ENCODE results near the gene PRKAR1A. TPM values are rescaled to one million over a fixed set of nuclear protein-coding genes. Genes with fewer than 3 reads are reported as not detected.

PRKAR1A gene
- total and polyA plus RNA-seq, 2 of the 8 experiments (the other 6 are each of a cell fraction or from before 2014, with no cell fraction given), result 39.3 to 149 TPM

GRCh38 chr17:68562736-68563135 lies 50.5 kb downstream of the PRKAR1A start:
- Histone ChIP-seq H3K4me1 (replicated peaks in 1 of 4; ENCODE audit: control insufficient read depth in 3 of 4, insufficient read depth in 4 of 4, low read length in 3 of 4) (no peaks in the 10 kb centered on the region), H3K79me1 (ENCODE audit: low read depth, low read length) (no peaks in the 10 kb centered on the region), H3K79me2 (ENCODE audit: control insufficient read depth in 1 of 2, insufficient read depth in 2 of 2, low read length in 2 of 2) (no peaks in the 10 kb centered on the region), H3K27ac (ENCODE audit: low read depth, low read length) (no peak overlapping the region), H3K27me3 (replicated peaks in 1 of 4; ENCODE audit: control insufficient read depth in 3 of 4, extremely low read depth in 1 of 4, insufficient read depth in 3 of 4, low read length in 3 of 4) (no peaks in the 10 kb centered on the region), H3K9ac (replicated peaks in 1 of 4; ENCODE audit: extremely low read depth in 1 of 4, low read depth in 3 of 4, low read length in 3 of 4) (no peak overlapping the region), H4K8ac (ENCODE audit: extremely low read depth, insufficient read depth, low read length) (no peak overlapping the region), H3K23me2 (ENCODE audit: low read depth, low read length) (no peaks in the 10 kb centered on the region), H2BK120ac (replicated peaks; ENCODE audit: low read depth, low read length) (no peak overlapping the region), H3K18ac (ENCODE audit: extremely low read depth, low read length) (no peak overlapping the region), H3K4ac (replicated peaks; ENCODE audit: insufficient read length, low read depth, low read length) (no peak overlapping the region), H3K4me2 (ENCODE audit: insufficient read depth in 1 of 2, low read depth in 2 of 2, low read length in 2 of 2) (no peak overlapping the region), H2BK15ac (ENCODE audit: low read length) (no peak overlapping the region), H2BK5ac (ENCODE audit: low read depth, low read length) (no peak overlapping the region), H3K56ac (replicated peaks; ENCODE audit: insufficient read length, low read depth, low read length) (no peak overlapping the region), H3K9me3 (ENCODE audit: insufficient read depth in 2 of 2, low read depth in 1 of 2, low read length in 1 of 2) (no peaks in the 10 kb centered on the region), H3K23ac (ENCODE audit: insufficient read length) (no peak overlapping the region), H3K14ac (ENCODE audit: insufficient read length) (no peak overlapping the region), H2BK12ac (ENCODE audit: low read depth, low read length) (no peak overlapping the region), H2AK5ac (ENCODE audit: low read depth, low read length) (no peak overlapping the region), H2AFZ (ENCODE audit: low read length) (no peak overlapping the region), H3K4me3 (ENCODE audit: extremely low read depth in 1 of 4, insufficient read depth in 2 of 4, low read depth in 3 of 4, low read length in 4 of 4) (no peak overlapping the region), H4K91ac (replicated peaks; ENCODE audit: insufficient read length, low read length) (no peak overlapping the region), H4K20me1 (replicated peaks in 1 of 2; ENCODE audit: control insufficient read depth in 1 of 2, insufficient read depth in 2 of 2, low read length in 2 of 2) (no peaks in the 10 kb centered on the region), H4K5ac (ENCODE audit: insufficient read length, low read depth, low read length) (no peak overlapping the region), H2BK20ac (ENCODE audit: low read length) (no peak overlapping the region), H3K36me3 (ENCODE audit: control insufficient read depth in 2 of 4, insufficient read depth in 4 of 4, low read length in 3 of 4) (no peaks in the 10 kb centered on the region)
- ChIA-PET POLR2A (ENCODE audit: partially characterized antibody) (no interaction called here), CTCF (ENCODE audit: partially characterized antibody) (interaction anchor here (1.3 to 2.8 kb wide), 2 partner anchors 13 to 29 kb away, joined by 5 to 7 read pairs; no protein-coding TSS in a partner anchor)
- FAIRE-seq, result no peak
- DNase-seq (ENCODE audit: low read depth in 1 of 2, low spot score in 2 of 2), result no peak
- no peak for TF ChIP-seq GTF2F1 (IDR thresholded peaks at IDR 0.05; ENCODE audit: borderline replicate concordance, low read depth, low read length)
- TF ChIP-seq USF2 (IDR thresholded peaks at IDR 0.05; ENCODE audit: low read length), result no peak
- 82% methylated on average over 4 of the region's 4 CpGs; no CpG with 5 or more reads in 1 of the 2 experiments for WGBS, 2 experiments (ENCODE audit: extremely low coverage in 1 of 2, insufficient coverage in 1 of 2, insufficient read length in 1 of 2, insufficient replicate concordance in 2 of 2, low coverage in 1 of 2, low lambda C conversion rate in 2 of 2, missing lambda C conversion rate in 1 of 2)
